Measurements from ENCODE around the gene UBR1.
"Not testable (repeated sequence)": the region's sequence is repeated elsewhere in the genome, so short reads cannot be mapped to it uniquely, and the experiment has no call there.

Gene UBR1

GRCh38 chr15:43046484-43046883, 59.4 kb downstream of the UBR1 start:
- DNase-seq = no peak

- DNase-seq = no peak
Observed at GRCh38 chr15:43042885-43043284, 63.0 kb downstream of the UBR1 start.

DNA sequence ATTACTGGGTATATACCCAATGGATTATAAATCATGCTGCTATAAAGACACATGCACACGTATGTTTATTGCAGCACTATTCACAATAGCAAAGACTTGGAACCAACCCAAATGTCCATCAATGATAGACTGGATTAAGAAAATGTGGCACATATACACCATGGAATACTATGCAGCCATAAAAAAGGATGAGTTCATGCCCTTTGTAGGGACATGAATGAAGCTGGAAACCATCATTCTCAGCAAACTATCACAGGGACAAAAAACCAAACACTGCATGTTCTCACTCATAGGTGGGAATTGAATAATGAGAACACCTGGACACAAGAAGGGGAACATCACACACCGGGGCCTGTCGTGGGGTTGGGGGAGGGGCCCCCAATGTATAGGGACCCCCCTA, 64.8 kb downstream of the UBR1 start:
- not testable (repeated sequence) for DNase-seq

DNA sequence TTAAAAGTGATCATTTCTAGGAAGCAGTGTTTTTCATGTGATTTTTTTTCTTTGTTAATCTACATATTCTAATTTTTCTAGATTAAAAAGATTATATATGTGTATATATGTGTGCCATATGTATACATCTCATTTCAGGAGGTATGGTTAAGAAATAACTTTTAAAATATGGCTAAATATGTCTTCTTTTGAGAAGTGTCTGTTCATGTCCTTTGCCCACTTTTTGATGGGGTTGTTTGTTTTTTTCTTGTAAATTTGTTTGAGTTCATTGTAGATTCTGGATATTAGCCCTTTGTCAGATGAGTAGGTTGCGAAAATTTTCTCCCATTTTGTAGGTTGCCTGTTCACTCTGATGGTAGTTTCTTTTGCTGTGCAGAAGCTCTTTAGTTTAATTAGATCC, 70.6 kb downstream of the UBR1 start:
- not testable (repeated sequence) for DNase-seq

DNA sequence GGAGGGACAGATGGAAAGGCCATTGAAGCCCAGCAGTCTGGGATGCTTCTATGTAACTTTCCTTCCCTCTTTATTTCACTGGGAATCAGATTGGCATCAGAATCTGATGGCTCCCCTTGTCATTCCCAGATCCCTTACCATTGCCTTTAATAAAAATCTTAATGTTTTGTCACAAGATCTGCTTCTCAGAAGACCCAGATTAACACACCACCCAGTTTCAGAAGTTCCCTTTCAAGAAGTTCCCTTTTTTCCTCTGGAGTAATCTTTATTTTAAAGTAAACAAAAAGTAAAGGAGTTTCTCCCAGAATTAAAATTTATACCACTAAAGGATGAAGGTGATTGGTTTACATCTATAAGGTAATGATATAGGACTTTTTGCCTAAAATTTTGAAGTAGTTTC, 76.4 kb downstream of the UBR1 start:
- no peak for DNase-seq

- no peak for DNase-seq
Observed at GRCh38 chr15:43025150-43025549, 80.7 kb downstream of the UBR1 start.

- DNase-seq = not testable (repeated sequence)
Observed at GRCh38 chr15:43014671-43015070, 91.2 kb downstream of the UBR1 start.

- no peak for DNase-seq
Observed at GRCh38 chr15:43009206-43009605, 96.6 kb downstream of the UBR1 start.

- DNase-seq = no peak
Observed at GRCh38 chr15:43008150-43008549, 97.7 kb downstream of the UBR1 start.

GRCh38 chr15:43007551-43007950, 98.3 kb downstream of the UBR1 start:
- no peak for DNase-seq

DNA sequence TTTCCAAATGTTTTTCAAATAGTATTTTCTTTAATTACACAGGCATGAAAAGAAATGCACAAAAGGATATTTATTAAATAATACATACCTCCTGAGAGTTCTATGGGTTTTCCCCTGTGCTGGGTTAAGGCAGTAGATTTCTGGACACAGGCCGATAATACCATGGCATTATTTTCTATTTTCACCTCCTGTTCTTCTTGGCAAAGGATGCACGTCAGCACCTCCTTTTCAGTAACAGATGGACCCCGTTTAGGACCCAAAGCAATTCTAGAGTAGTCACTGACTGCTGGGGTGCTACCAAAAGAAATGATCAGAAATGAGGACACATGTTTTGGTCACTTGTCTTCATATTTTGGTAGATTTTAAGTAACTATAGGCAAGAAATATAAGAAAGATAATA, 98.8 kb downstream of the UBR1 start:
- DNase-seq = no peak

DNA sequence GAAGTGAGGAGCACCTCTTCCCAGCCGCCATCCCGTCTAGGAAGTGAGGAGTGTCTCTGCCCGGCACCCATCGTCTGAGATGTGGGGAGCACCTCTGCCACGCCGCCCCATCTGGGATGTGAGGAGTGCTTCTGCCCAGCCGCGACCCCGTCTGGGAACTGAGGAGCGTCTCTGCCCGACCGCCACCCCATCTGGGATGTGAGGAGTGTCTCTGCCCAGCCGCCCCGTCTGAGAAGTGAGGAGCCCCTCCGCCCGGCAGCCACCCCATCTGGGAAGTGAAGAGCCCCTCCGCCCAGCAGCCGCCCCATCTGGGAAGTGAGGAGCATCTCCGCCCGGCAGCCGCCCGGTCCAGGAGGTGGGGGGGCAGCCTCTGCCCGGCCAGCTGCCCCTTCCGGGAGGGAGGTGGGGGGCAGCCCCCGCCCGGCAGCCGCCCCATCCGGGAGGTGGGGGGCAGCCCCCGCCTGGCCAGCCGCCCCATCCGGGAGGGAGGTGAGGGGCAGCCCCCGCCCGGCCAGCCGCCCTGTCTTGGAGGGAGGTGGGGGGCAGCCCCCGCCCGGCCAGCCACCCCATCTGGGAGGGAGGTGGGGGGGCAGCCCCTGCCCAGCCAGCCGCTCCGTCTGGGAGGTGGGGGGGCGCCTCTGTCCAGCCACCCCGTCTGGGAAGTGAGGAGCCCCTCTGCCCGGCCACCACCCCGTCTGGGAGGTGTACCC, 100.8 kb downstream of the UBR1 start:
- not testable (repeated sequence) for DNase-seq

- no peak for DNase-seq
Observed at GRCh38 chr15:42999201-42999779, 106.5 kb downstream of the UBR1 start.

GRCh38 chr15:42996871-42997270, 109.0 kb downstream of the UBR1 start:
- no peak for DNase-seq

GRCh38 chr15:42994546-42994945, 111.3 kb downstream of the UBR1 start:
- no peak for DNase-seq

GRCh38 chr15:42992626-42993025, 113.2 kb downstream of the UBR1 start:
- DNase-seq = no peak

- no peak for DNase-seq
Observed at GRCh38 chr15:42986693-42987342, 119.0 kb downstream of the UBR1 start.

DNA sequence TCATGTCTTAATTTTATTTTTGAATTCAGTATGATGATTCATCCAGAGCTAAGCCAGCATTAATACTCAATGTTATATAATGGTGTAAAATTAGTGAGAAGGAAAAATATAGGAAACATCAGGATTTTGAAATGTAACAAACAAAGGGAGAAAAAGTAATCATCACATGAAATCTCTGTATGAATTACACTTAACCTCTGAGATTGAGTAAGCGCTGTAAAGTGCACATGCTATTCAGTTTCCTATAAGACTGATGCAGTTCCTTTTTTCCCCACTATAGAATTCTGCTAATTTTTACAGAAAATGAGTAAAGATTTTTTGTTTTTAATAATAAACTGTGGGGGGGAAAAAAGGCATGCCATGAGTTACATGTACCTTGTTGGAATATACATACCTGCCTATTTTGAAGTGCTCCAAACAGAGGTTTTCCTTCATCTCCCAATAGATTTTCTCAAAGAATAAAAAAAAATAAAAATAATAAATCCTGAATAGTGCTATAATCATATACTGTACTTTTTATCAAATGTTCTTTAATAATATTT, 121.3 kb downstream of the UBR1 start:
- no peak for DNase-seq

GRCh38 chr15:42979113-42979512, 126.7 kb downstream of the UBR1 start:
- not testable (repeated sequence) for DNase-seq

DNA sequence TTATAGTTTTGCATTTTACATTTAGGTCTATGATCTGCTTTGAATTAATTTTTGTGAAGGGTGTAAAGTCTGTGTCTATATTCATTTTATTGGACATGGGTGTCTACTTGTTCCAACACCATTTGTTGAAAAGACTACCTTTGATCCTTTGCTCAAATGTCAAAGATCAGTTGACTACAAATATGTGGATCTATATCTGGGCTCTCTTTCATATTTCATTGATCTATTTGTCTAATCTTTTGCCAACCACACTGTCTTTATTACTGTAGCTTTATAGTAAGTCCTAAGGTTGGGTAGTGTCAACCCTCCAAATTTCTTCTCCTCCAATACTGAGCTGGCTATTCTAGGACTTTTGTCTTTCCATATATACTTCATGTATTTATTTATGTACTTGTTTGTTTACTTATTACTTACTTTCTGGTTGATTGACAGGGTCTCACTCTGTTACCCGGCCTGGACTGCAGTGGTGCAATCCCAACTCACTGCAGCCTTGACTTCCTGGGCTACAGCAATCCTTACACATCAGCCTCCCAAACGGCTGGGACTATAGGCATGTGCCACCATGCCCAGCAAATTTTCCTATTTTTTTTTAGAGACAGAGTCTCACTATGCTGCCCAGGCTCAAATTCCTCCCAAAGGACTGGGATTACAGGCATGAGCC, 131.5 kb downstream of the UBR1 start:
- DNase-seq = no peak

DNA sequence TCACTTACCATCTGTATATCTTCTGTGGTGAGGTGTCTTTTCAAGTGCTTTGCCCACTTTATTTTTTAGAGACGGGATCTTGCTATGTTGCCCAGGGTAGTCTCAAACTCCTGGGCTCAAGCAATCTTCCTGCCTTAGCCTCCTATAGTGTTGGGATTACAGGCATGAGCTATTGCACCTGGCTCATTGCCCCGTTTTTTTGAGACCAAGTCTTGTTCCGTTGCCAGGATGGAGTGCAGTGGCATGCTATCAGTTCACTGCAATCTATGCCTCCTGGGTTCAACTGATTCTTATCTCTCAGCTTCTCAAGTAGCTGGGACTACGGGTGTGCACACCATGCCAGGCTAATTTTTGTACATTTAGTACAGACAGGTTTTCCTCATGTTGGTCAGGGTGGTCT, 132.7 kb downstream of the UBR1 start:
- DNase-seq = no peak

DNA sequence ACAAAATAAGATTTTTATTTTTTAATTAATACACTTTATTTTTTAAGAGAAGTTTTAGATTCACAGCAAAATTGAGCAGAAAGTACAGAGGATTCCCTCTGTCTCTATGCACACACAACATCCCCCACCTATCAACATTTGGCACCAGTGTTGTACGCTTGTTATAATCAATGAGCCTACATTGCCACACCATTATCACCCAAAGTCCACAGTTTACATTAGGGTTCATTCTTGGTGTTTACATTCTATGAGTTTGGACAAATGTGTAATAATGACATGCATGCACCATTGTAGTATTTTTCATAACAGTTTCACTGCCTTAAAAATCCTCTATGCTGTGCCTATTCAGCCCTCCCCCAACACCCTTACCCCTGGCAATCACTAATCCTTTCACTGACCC, 134.0 kb downstream of the UBR1 start:
- DNase-seq = no peak

DNA sequence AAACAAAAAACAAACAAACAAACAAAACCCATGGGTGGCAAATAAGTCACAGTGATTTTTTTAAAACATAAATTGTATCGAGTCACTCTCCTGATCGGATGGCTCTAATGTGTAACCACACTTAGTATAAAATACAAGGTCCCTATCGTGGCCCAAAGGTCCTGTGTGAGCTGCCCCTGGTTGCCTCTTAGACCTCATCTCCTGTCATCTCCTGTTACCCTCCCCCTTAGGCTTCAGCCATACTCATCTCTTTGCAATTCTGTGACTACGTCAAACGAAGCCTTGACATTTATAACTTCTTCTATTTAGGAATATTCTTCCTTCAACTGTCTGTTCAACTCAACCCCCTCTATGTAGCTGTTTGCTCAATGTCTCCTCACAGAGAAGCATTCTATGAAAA, 141.4 kb downstream of the UBR1 start:
- DNase-seq = no peak

- DNase-seq = no peak
Observed at GRCh38 chr15:42955518-42955917, 150.3 kb downstream of the UBR1 start.
